Activated CD8-positive, alpha-beta memory T cell treated with anti-CD3 and anti-CD28 coated beads, Interleukin-2, amount 50 U/mL, for 4 hours (primary cell): ENCODE results near the gene TALDO1.
A peak's percentile ranks its signal among the peaks of the same experiment; 100 is the strongest.
"Not testable (repeated sequence)": the region's sequence is repeated elsewhere in the genome, so short reads cannot be mapped to it uniquely, and the experiment has no call there.

Source experiments
- DNase-seq: peaks from one replicate; pipeline ENCODE4 v3.0.0-alpha.2; 2020

The TALDO1 gene

GRCh38 chr11:737899-738298 is 9.4 kb upstream of the TALDO1 start:
- DNase-seq, result not testable (repeated sequence)

- DNase-seq, result no peak
These were observed 5.1 kb upstream of the TALDO1 start for GRCh38 chr11:742156-742546.

GRCh38 chr11:742571-743201 is 4.6 kb upstream of the TALDO1 start:
- DNase-seq, result no peak

GRCh38 chr11:745428-745827 is 1.8 kb upstream of the TALDO1 start:
- no peak for DNase-seq

GRCh38 chr11:746289-747157 is 741 bp upstream of the TALDO1 start:
- no peak for DNase-seq

- DNase-seq, result no peak
These were observed 719 bp downstream of the TALDO1 start for GRCh38 chr11:748007-748359.

- no peak for DNase-seq
These were observed 2.5 kb downstream of the TALDO1 start for GRCh38 chr11:749731-750130.

GRCh38 chr11:760236-760635 is 13.0 kb downstream of the TALDO1 start:
- no peak for DNase-seq

- no peak for DNase-seq
These were observed 14.4 kb downstream of the TALDO1 start for GRCh38 chr11:761526-762108.

- DNase-seq, result no peak
These were observed 15.3 kb downstream of the TALDO1 start for GRCh38 chr11:762421-763072.

GRCh38 chr11:763073-763463 is 15.8 kb downstream of the TALDO1 start:
- DNase-seq, result no peak

- no peak for DNase-seq
These were observed 16.5 kb downstream of the TALDO1 start for GRCh38 chr11:763549-764321.

GRCh38 chr11:764322-765024 is 17.2 kb downstream of the TALDO1 start:
- DNase-seq, result no peak

GRCh38 chr11:765025-765801 is 17.9 kb downstream of the TALDO1 start:
- DNase-seq, result peak; percentile 63

- DNase-seq, result no peak
These were observed 18.5 kb downstream of the TALDO1 start for GRCh38 chr11:765802-766091.

- no peak for DNase-seq
These were observed 19.1 kb downstream of the TALDO1 start for GRCh38 chr11:766106-766935.

GRCh38 chr11:766936-767210 is 19.6 kb downstream of the TALDO1 start:
- DNase-seq, result no peak

GRCh38 chr11:767238-767637 is 20.0 kb downstream of the TALDO1 start:
- DNase-seq, result no peak

- DNase-seq, result no peak
These were observed 22.8 kb downstream of the TALDO1 start for GRCh38 chr11:769887-770641.
